Transverse colon (tissue), 4 donors: ENCODE results near the gene PRR5L. TPM values are rescaled to one million over a fixed set of nuclear protein-coding genes. Genes with fewer than 3 reads are reported as not detected.

Experiments used
- DNase-seq: peaks from one replicate; pipeline ENCODE4 v3.0.0-alpha.2; 2019
- H3K27ac ChIP-seq, 4 donors: fragments of 200-600 bp; sonication (generic); 2 replicates each; pipeline ENCODE4 v1.5.1; 2016 to 2018; ENCODE audit warnings: inconsistent platforms in 4 of 4
- H3K27me3 ChIP-seq: fragments of 200-600 bp; sonication (generic); 2 replicates; pipeline ENCODE4 v1.5.1; 2017; ENCODE audit warnings: inconsistent platforms
- H3K36me3 ChIP-seq, 4 donors: fragments of 200-600 bp; sonication (generic); 2 replicates each; pipeline ENCODE4 v1.5.1; 2017 to 2019; ENCODE audit warnings: inconsistent platforms in 4 of 4
- H3K4me1 ChIP-seq, 4 donors: fragments of 200-600 bp; sonication (generic); 2 replicates each; pipeline ENCODE4 v1.5.1; 2017 to 2020; ENCODE audit warnings: inconsistent platforms in 4 of 4
- H3K4me3 ChIP-seq, 4 donors: fragments of 200-600 bp; sonication (generic); 1 replicate in 1 of 4; 2 replicates in 3 of 4; pipeline versions ENCODE4 v1.5.1 to v1.6.1; 2017 to 2019; ENCODE audit warnings: inconsistent platforms in 4 of 4
- H3K9me3 ChIP-seq, 2 donors: fragments of 200-600 bp; sonication (generic); 2 replicates each; pipeline ENCODE4 v1.5.1; 2017 to 2019; ENCODE audit warnings: inconsistent platforms in 2 of 2
- EP300 ChIP-seq: sonication (generic); formaldehyde crosslinking; IDR thresholded peaks from one replicate; pipeline ENCODE4 v1.6.1; 2017; ENCODE audit warnings: antibody characterized with exemption, low read depth
- POLR2A ChIP-seq: fragments of 450-650 bp; IDR thresholded peaks from one replicate; pipeline ENCODE4 v1.6.1; 2016; ENCODE audit warnings: antibody characterized with exemption, mild to moderate bottlenecking, moderate library complexity
- POLR2AphosphoS5 ChIP-seq, 3 donors: sonication (generic); formaldehyde crosslinking; IDR thresholded peaks; one replicate each; pipeline ENCODE4 v1.6.1; 2016; ENCODE audit warnings: antibody characterized with exemption in 3 of 3
- WGBS, 2 donors: methylation state at CpG; one replicate each; pipeline ENCODE4 v1.1.5; 2018; ENCODE audit warnings: low coverage in 1 of 2; 5-methylcytosine and 5-hydroxymethylcytosine counted together
- in situ Hi-C, 4 donors: fragments of 200-750 bp; cut with MboI; loops; one replicate each; pipeline versions ENCODE4 v1.15.0 to v1.15.1; 2017; ENCODE audit warnings: low sequenced_read_pairs in 3 of 4, low pct_ligation_motif_present in 1 of 4, low pct_unique_long_range_greater_than_20kb in 1 of 4
- intact Hi-C: fragments of 100-400 bp; cut with DNase I; formaldehyde crosslinking; loops from one replicate; pipeline ENCODE4 v1.15.1; 2023; ENCODE audit warnings: low total_unique reads
- total RNA-seq, 4 donors: library from RNA; depleted of rRNA; stranded (reverse); fragments of >200 nt; gene quantifications; one replicate each; pipeline ENCODE4 v1.1.0, GENCODE V29; 2016
- TF ChIP-seq, protein P1 (sequence below), 5 experiments: fragments of 200-600 bp in 3 of 5; fragments of 450-650 bp in 2 of 5; sonication (generic) in 3 of 5; IDR thresholded peaks; 1 replicate in 2 of 5; 2 replicates in 3 of 5; pipeline ENCODE4 v1.5.1; 2016 to 2017; ENCODE audit warnings: antibody characterized with exemption in 5 of 5, inconsistent platforms in 3 of 5, mild to moderate bottlenecking in 2 of 5, moderate library complexity in 1 of 5

Gene PRR5L
- total RNA-seq, 4 donors from 2014 or later = 203 to 418 (median 251) TPM

DNA sequence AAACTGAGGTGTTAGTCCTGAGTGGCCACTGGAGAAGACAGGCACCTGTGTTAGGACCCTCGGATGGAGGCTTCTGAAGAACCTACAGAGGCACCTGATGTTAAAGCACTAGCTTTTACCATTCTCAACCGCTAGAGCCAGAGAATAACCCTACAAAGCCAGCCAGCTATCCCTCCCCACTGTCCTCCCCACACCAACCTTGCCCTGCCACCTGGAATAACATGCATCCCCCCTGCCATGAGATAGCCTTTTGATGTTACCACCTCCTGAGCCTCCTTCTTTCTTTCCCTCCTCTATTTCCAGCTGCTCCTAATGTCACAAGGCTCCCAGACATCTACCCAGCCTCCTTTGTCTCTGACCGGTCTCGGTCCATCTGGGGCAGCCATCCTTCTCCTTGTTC lies 35.0 kb upstream of the PRR5L start:
- intact Hi-C loops (loop anchor here (10.0 kb wide), 2 partner anchors 446 to 1204 kb away; no protein-coding TSS in a partner anchor), in situ Hi-C loops (loop anchor here (5.0 to 25.0 kb wide), 7 partner anchors 224 to 649 kb away; partner anchors contain the start of gene FJX1 (in 3 of the 4))
- Histone ChIP-seq H3K27me3 (peaks cover 14% of the 10 kb centered on the region), H3K27ac (no peak overlapping the region), H3K36me3 (no peaks in the 10 kb centered on the region), H3K9me3 (no peaks in the 10 kb centered on the region), H3K4me3 (no peak overlapping the region), H3K4me1 (no peaks in the 10 kb centered on the region)
- WGBS, 2 donors = 67 to 77% methylated on average over 3 to 4 of the region's 4 CpGs
- no peak for DNase-seq
- TF ChIP-seq POLR2AphosphoS5 (IDR thresholded peaks at IDR 0.05) = no peak
- TF ChIP-seq EP300 = no peak
- no peak for TF ChIP-seq POLR2A
- TF ChIP-seq, protein P1, sequence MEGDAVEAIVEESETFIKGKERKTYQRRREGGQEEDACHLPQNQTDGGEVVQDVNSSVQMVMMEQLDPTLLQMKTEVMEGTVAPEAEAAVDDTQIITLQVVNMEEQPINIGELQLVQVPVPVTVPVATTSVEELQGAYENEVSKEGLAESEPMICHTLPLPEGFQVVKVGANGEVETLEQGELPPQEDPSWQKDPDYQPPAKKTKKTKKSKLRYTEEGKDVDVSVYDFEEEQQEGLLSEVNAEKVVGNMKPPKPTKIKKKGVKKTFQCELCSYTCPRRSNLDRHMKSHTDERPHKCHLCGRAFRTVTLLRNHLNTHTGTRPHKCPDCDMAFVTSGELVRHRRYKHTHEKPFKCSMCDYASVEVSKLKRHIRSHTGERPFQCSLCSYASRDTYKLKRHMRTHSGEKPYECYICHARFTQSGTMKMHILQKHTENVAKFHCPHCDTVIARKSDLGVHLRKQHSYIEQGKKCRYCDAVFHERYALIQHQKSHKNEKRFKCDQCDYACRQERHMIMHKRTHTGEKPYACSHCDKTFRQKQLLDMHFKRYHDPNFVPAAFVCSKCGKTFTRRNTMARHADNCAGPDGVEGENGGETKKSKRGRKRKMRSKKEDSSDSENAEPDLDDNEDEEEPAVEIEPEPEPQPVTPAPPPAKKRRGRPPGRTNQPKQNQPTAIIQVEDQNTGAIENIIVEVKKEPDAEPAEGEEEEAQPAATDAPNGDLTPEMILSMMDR (IDR thresholded peaks at IDR 0.05) = no peak

DNA sequence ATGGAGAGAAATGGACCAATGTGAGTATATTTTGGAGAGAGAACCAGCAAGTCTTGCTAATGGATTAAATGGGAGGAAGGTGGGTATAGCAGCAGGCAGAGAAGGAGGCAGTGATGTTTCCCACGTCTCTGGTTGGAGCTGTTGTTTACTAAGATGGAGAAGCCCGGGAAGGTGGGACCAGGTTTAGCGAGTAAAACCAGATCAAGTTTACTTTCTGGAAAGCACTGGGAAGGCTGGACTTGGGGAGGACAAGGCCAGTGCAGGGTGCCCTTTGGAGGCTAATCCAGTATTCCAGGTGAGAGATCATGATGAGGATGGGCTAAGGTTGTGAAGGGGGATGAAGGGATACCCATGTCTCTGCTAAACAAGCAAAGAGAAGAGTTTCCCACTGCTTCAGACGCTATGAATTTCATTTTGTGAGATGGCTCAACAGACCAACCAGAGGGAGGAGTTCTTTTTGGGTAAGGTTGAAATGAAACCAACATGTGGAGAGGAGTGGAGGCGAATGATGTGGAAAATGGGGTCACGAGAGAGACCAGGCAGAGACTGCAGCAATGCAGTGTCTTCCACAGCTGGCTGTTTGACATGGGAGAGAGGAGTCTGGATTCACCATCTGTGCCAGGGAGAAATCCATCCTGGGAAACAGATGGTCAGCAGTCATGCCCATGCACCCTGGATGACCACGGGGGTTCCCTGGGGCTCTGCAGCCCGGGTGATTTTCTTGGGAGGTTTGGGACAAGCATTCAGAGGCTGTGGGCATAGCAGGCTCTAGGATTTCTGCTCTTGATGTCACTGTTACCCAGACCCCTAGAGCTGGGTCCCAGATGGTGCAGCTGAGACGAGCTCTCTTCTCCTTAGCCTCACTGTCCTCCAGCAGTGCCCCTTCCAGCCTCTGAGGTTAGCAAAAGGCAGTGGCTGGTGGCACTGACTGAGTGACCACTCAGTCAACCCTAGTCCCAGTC lies 31.8 kb upstream of the PRR5L start:
- no peak overlapping the region for H3K27ac ChIP-seq
- peaks cover 3% of the 10 kb centered on the region for H3K27me3 ChIP-seq
- WGBS, 2 donors = 64 to 72% methylated on average over 3 to 9 of the region's 9 CpGs
- in situ Hi-C loops (loop anchor here (5.0 to 25.0 kb wide), 7 partner anchors 227 to 652 kb away; partner anchors contain the start of gene FJX1 (in 3 of the 4)), intact Hi-C loops (loop anchor here (10.0 kb wide), 2 partner anchors 449 to 1201 kb away; no protein-coding TSS in a partner anchor)
- H3K36me3 ChIP-seq = no peaks in the 10 kb centered on the region
- H3K4me3 ChIP-seq = no peak overlapping the region
- H3K4me1 ChIP-seq = no peaks in the 10 kb centered on the region
- TF ChIP-seq, protein P1 (IDR thresholded peaks at IDR 0.05) = no peak
- no peaks in the 10 kb centered on the region for H3K9me3 ChIP-seq
- DNase-seq = no peak

DNA sequence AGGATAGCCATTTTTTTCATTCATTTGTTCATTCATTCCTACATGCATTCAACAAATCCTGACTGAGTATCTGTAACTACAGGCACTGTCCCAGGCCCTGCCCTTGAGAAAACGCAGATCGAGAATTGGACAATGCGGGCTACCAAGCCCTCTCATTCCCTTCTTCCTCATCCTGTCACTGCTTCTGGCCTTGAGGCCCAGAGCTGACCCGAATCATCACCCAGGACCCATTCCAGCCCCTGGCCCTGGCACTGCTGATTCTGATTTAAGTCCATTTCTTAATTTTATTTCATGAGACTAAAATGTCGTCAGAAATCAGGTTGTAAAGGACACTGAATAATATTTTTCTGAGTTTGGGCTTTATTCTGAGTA lies 31.1 kb upstream of the PRR5L start:
- no peak overlapping the region for H3K4me3 ChIP-seq
- H3K27me3 ChIP-seq = peaks cover 3% of the 10 kb centered on the region
- in situ Hi-C loops (loop anchor here (5.0 to 25.0 kb wide), 7 partner anchors 228 to 653 kb away; partner anchors contain the start of gene FJX1 (in 3 of the 4)), intact Hi-C loops (loop anchor here (5.0 to 10.0 kb wide), 3 partner anchors 450 to 1200 kb away; partner anchors contain the start of gene FJX1)
- no peak for DNase-seq
- H3K9me3 ChIP-seq = no peaks in the 10 kb centered on the region
- no peaks in the 10 kb centered on the region for H3K36me3 ChIP-seq
- no peaks in the 10 kb centered on the region for H3K4me1 ChIP-seq
- WGBS, 2 donors = 62 to 90% methylated on average over 5 of the region's 5 CpGs
- no peak for TF ChIP-seq POLR2A
- TF ChIP-seq, protein P1 (IDR thresholded peaks at IDR 0.05) = no peak
- TF ChIP-seq POLR2AphosphoS5 (IDR thresholded peaks at IDR 0.05) = no peak
- TF ChIP-seq EP300 = no peak
- H3K27ac ChIP-seq = no peak overlapping the region
